HL-60 (cell line): Measurements from ENCODE around the gene SLC12A7.

Experiments used
- DNase-seq, 2 experiments: peaks; one replicate each; pipeline ENCODE4 v3.0.0-alpha.2; 2010 to 2020; ENCODE audit warnings: low read depth in 1 of 2, low spot score in 1 of 2
- H3K27ac ChIP-seq: fragments of 250-450 bp; sonication (Bioruptor Pico); replicated peaks from 2 replicates; pipeline ENCODE4 v1.5.1; 2020; ENCODE audit warnings: mild to moderate bottlenecking, moderate library complexity
- H3K27me3 ChIP-seq: fragments of 250-450 bp; sonication (Bioruptor Pico); 2 replicates; pipeline ENCODE4 v1.5.1; 2021; ENCODE audit warnings: mild to moderate bottlenecking, moderate library complexity; ENCODE audit not compliant: insufficient read depth, poor library complexity, severe bottlenecking
- H3K4me3 ChIP-seq: replicated peaks from 2 replicates; pipeline ENCODE4 v1.5.1; 2011; ENCODE audit warnings: mild to moderate bottlenecking, control low read depth, low read length; ENCODE audit not compliant: insufficient read depth
- GABPA ChIP-seq: IDR thresholded peaks from 2 replicates; pipeline ENCODE4 v1.6.1; 2012; ENCODE audit warnings: low read depth
- POLR2AphosphoS5 ChIP-seq: IDR thresholded peaks from 2 replicates; pipeline ENCODE4 v1.6.1; 2012; ENCODE audit warnings: low read depth
- SPI1 ChIP-seq: IDR thresholded peaks from 2 replicates; pipeline ENCODE4 v1.6.1; 2012; ENCODE audit warnings: low read depth, mild to moderate bottlenecking, borderline replicate concordance
- TF ChIP-seq, protein P1 (sequence below): IDR thresholded peaks from 2 replicates; pipeline ENCODE4 v1.6.1; 2012; ENCODE audit warnings: low read depth; ENCODE audit not compliant: insufficient replicate concordance
- TF ChIP-seq, protein P2 (sequence below): IDR thresholded peaks from one replicate; pipeline ENCODE4 v1.5.1; 2011; ENCODE audit warnings: low read length, control low read depth, inconsistent platforms; ENCODE audit not compliant: insufficient read depth

The SLC12A7 gene

DNA sequence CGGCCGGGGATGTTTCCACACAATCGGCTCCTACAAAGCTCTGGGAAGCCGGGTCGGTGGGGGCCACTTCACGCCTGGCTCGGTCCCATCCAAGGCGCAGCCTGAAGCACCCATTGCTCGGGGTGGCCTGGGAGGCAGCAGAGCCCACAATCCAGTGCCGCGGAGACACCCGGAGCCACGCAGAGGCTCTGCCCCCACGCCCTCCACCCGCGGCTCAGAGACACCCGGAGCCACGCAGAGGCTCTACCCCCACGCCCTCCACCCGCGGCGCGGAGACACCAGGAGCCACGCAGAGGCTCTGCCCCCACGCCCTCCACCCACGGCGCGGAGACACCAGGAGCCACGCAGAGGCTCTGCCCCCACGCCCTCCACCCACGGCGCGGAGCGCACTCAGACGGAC is 31.9 kb downstream of the SLC12A7 start:
- Histone ChIP-seq H3K27me3 (no peaks in the 10 kb centered on the region), H3K4me3 (no peak overlapping the region), H3K27ac (no peak overlapping the region)
- DNase-seq: no peak
- TF ChIP-seq POLR2AphosphoS5: no peak
- no peak for TF ChIP-seq GABPA
- TF ChIP-seq, protein P1, sequence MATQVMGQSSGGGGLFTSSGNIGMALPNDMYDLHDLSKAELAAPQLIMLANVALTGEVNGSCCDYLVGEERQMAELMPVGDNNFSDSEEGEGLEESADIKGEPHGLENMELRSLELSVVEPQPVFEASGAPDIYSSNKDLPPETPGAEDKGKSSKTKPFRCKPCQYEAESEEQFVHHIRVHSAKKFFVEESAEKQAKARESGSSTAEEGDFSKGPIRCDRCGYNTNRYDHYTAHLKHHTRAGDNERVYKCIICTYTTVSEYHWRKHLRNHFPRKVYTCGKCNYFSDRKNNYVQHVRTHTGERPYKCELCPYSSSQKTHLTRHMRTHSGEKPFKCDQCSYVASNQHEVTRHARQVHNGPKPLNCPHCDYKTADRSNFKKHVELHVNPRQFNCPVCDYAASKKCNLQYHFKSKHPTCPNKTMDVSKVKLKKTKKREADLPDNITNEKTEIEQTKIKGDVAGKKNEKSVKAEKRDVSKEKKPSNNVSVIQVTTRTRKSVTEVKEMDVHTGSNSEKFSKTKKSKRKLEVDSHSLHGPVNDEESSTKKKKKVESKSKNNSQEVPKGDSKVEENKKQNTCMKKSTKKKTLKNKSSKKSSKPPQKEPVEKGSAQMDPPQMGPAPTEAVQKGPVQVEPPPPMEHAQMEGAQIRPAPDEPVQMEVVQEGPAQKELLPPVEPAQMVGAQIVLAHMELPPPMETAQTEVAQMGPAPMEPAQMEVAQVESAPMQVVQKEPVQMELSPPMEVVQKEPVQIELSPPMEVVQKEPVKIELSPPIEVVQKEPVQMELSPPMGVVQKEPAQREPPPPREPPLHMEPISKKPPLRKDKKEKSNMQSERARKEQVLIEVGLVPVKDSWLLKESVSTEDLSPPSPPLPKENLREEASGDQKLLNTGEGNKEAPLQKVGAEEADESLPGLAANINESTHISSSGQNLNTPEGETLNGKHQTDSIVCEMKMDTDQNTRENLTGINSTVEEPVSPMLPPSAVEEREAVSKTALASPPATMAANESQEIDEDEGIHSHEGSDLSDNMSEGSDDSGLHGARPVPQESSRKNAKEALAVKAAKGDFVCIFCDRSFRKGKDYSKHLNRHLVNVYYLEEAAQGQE: no peak
- TF ChIP-seq SPI1: no peak
- TF ChIP-seq, protein P2, sequence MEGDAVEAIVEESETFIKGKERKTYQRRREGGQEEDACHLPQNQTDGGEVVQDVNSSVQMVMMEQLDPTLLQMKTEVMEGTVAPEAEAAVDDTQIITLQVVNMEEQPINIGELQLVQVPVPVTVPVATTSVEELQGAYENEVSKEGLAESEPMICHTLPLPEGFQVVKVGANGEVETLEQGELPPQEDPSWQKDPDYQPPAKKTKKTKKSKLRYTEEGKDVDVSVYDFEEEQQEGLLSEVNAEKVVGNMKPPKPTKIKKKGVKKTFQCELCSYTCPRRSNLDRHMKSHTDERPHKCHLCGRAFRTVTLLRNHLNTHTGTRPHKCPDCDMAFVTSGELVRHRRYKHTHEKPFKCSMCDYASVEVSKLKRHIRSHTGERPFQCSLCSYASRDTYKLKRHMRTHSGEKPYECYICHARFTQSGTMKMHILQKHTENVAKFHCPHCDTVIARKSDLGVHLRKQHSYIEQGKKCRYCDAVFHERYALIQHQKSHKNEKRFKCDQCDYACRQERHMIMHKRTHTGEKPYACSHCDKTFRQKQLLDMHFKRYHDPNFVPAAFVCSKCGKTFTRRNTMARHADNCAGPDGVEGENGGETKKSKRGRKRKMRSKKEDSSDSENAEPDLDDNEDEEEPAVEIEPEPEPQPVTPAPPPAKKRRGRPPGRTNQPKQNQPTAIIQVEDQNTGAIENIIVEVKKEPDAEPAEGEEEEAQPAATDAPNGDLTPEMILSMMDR: no peak

DNA sequence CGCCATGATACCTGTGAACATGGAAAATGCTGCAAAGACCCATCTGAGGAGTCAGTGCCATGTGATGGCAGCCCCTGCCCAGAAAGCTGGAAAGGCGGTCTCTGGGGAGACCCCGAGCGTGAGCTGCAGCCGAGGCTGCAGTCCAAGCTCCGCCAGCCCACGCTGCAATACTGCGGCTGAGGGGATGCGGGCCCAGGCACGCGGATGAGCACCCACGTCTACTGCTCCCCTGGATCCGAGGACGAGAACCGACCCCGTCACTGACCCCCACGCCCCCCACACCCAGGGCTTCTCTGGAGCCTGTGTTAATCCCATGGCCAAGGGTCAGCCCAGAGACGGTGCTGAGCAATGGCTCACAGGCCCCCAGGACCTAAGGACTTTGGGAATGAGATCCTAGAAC is 32.4 kb downstream of the SLC12A7 start:
- TF ChIP-seq, protein P2: no peak
- TF ChIP-seq POLR2AphosphoS5: no peak
- Histone ChIP-seq H3K27me3 (no peaks in the 10 kb centered on the region), H3K4me3 (no peak overlapping the region), H3K27ac (no peak overlapping the region)
- DNase-seq: no peak

DNA sequence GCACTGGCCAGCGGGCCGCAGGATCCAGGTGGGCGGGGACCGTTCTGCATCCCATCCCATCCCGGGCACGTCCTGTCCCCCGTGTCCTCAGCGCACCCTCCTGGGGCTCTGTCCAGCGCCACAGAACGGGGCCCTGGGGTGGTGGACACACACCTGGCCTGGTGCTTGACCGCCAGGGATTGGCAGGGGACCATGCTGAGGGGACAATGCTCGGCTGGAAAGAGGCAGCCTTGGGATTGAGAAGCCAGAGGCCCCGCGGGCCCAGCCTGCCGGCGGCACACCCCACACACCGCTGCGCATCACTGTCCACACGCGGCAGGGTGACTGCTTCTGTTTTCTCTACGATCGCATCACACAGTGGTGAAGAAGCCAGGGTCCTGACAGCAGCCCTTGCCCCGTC is 33.0 kb downstream of the SLC12A7 start:
- TF ChIP-seq SPI1: no peak
- TF ChIP-seq POLR2AphosphoS5: no peak
- no peak for TF ChIP-seq GABPA
- TF ChIP-seq, protein P1: no peak
- TF ChIP-seq, protein P2: no peak
- Histone ChIP-seq H3K27ac (no peak overlapping the region), H3K27me3 (no peaks in the 10 kb centered on the region), H3K4me3 (no peak overlapping the region)
- DNase-seq: no peak

DNA sequence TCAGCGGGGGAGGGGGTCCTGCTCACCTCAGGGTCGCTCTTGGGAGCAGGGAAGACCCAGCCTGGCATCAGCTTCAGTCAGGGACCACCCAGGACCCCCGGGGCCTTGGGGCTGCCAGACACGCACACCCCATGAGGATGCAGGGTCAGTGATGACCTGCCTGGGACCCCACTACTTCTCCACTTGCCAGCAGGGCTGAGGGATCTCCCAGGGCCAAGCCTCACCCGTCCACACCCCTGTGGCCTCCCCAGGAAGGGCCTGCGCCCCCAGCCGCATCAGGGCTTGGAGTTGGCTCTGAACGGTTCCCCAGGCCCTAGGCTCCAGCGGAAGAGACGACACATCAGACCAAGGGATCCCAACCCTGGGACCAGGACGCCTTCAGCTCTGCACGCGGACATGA is 33.7 kb downstream of the SLC12A7 start:
- Histone ChIP-seq H3K27ac (no peak overlapping the region), H3K27me3 (no peaks in the 10 kb centered on the region), H3K4me3 (no peak overlapping the region)
- TF ChIP-seq GABPA (no peak), POLR2AphosphoS5 (no peak), SPI1 (no peak)
- TF ChIP-seq, protein P2: no peak
- TF ChIP-seq, protein P1: no peak
- DNase-seq: no peak
